IgD-negative memory B cell (primary cell): ENCODE data around the gene LEF1. TPM values are rescaled to one million over a fixed set of nuclear protein-coding genes. Genes with fewer than 3 reads are reported as not detected.

ENCODE experiments used
- H3K27ac Mint-ChIP-seq, 3 donors: one replicate each; pipeline ENCODE4 v1.8.0; 2020 to 2022; ENCODE audit warnings: mild to moderate bottlenecking in 3 of 3, mixed read lengths in 3 of 3, moderate library complexity in 1 of 3
- H3K27me3 Mint-ChIP-seq: one replicate; pipeline ENCODE4 v1.8.0; 2021; ENCODE audit warnings: mixed read lengths
- H3K36me3 Mint-ChIP-seq: one replicate; pipeline ENCODE4 v1.8.0; 2020; ENCODE audit warnings: mild to moderate bottlenecking, mixed read lengths
- H3K4me1 Mint-ChIP-seq, 3 donors: one replicate each; pipeline ENCODE4 v1.8.0; 2020 to 2022; ENCODE audit warnings: mixed read lengths in 3 of 3, mild to moderate bottlenecking in 1 of 3
- H3K4me3 Mint-ChIP-seq, 4 donors: one replicate each; pipeline ENCODE4 v1.8.0; 2020 to 2022; ENCODE audit warnings: mild to moderate bottlenecking in 4 of 4, mixed read lengths in 4 of 4, moderate library complexity in 3 of 4
- H3K9me3 Mint-ChIP-seq, 3 donors: one replicate each; pipeline ENCODE4 v1.8.0; 2020 to 2021; ENCODE audit warnings: mixed read lengths in 3 of 3, mild to moderate bottlenecking in 1 of 3
- polyA plus RNA-seq: library from polyadenylated mRNA; unstranded; fragments of 300-500 nt; fragmentation: Illumina TruSeq; gene quantifications from one replicate; pipeline ENCODE4 v1.2.3, GENCODE V29; 2021

LEF1 gene
- polyA plus RNA-seq, 1 donor from 2014 or later: 14.5 TPM

DNA sequence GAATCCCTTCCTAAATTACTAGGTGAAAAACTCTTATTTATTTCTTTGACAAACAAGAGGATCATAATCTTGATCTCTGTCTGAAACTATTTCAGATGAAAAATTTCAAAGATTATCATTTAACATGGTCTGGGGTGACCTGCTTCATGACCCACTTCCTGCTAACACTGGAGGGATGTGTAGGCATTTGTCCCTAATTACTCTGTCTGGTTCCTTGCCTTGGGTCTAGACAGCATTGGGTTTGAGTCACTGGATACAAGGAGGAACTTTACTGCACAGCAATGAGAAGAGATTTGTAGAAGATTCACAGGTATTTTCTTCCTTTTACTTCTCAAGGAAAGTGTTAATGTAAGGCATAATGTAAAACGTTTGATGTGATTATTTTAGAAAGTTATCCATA, 67.9 kb downstream of the LEF1 start:
- Mint-ChIP-seq H3K4me3 (no peak overlapping the region), H3K27ac (peak overlapping the region in 1 of 3 donors; percentile 15), H3K9me3 (peaks cover 0 to 3% (median 0%) of the 10 kb centered on the region in 3 donors), H3K4me1 (peaks cover 0 to 2% (median 0%) of the 10 kb centered on the region in 3 donors), H3K27me3 (peaks cover 6% of the 10 kb centered on the region), H3K36me3 (no peaks in the 10 kb centered on the region)

DNA sequence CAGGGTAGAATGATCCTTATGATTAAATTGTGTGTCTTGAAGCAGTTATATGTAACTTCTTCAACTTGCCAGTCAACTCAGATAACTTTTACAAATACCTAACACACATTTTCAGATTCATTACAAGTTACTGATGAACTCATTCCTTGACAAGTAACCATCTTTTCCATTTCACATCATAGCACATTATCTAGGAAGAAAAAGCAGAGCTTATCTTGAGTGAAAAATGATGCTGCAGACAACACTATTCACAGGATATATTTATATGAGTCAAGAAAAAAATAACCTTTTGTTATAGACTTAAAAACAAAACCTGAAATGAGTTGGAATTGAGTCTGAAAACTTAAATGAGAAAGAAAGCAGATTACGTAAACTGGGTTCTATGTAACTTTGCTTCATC, 68.9 kb downstream of the LEF1 start:
- Mint-ChIP-seq H3K4me1 (peaks cover 0 to 2% (median 0%) of the 10 kb centered on the region in 3 donors), H3K9me3 (peaks cover 0 to 3% (median 0%) of the 10 kb centered on the region in 3 donors), H3K27me3 (peaks cover 6% of the 10 kb centered on the region), H3K27ac (no peak overlapping the region), H3K36me3 (no peaks in the 10 kb centered on the region), H3K4me3 (no peak overlapping the region)

DNA sequence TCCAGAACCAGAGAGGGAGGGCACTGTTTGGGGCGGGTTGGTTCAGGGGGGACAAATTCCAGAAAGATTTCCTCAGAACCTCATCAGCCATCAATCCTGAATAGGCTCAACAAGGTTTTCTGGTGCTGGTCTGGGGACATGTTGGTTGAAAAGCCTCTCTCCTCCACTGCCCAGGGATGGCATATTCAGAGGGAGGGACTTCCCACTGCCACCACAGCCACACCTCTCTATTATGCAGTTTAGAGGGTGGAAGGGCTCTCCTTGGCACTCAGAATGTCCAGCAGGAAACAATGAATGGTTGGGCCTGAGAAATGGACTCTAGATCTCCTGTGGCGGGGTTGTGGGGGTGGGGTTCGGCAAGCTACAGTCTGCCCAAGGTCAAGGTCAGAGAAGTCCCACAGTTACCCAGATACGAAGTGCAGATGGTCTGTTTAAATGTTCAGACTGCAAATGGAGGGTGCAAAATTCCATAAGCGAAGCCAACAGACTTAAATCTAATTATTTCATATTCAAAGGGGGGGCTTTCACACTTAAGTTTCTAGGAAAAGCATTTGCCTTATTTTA, 70.7 kb downstream of the LEF1 start:
- Mint-ChIP-seq H3K27ac (no peak overlapping the region), H3K9me3 (peaks cover 0 to 3% (median 0%) of the 10 kb centered on the region in 3 donors), H3K36me3 (no peaks in the 10 kb centered on the region), H3K4me1 (peaks cover 0 to 2% (median 0%) of the 10 kb centered on the region in 3 donors), H3K27me3 (peaks cover 6% of the 10 kb centered on the region), H3K4me3 (no peak overlapping the region)

- no peaks in the 10 kb centered on the region for H3K36me3 Mint-ChIP-seq
- H3K4me3 Mint-ChIP-seq: no peak overlapping the region
- peaks cover 0 to 3% (median 0%) of the 10 kb centered on the region in 3 donors for H3K9me3 Mint-ChIP-seq
- no peaks in the 10 kb centered on the region for H3K4me1 Mint-ChIP-seq
- no peak overlapping the region for H3K27ac Mint-ChIP-seq
- H3K27me3 Mint-ChIP-seq: peaks cover 6% of the 10 kb centered on the region
Observed at GRCh38 chr4:108094923-108095482, 73.7 kb downstream of the LEF1 start.

- H3K27me3 Mint-ChIP-seq: peaks cover 6% of the 10 kb centered on the region
Observed at GRCh38 chr4:108094131-108094530, 74.6 kb downstream of the LEF1 start.

DNA sequence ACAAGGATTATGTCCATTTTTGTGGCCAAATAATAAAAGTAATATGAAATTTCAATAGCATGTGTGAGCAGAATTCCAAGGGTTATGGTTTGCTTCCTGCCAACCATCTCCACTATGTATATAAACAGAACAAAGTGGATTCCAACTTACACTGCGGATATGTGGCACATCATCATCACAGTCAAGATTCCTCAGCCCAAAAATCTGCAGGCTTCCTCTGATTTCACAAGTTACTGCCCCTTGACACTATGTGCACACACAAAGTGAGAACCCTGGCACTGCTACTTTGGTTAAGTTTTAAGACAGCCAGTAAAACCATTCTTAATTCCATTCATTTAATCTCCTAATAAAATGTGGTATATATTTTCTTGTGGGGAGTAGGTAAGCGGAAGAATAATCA, 76.4 kb downstream of the LEF1 start:
- Mint-ChIP-seq H3K27ac (no peak overlapping the region), H3K4me1 (no peaks in the 10 kb centered on the region), H3K4me3 (no peak overlapping the region), H3K36me3 (no peaks in the 10 kb centered on the region), H3K9me3 (peaks cover 0 to 3% (median 0%) of the 10 kb centered on the region in 3 donors), H3K27me3 (peaks cover 6% of the 10 kb centered on the region)

More at GRCh38 chr4:108094131-108094530, 74.6 kb downstream of the LEF1 start:
- Mint-ChIP-seq H3K4me3 (no peak overlapping the region), H3K4me1 (no peaks in the 10 kb centered on the region), H3K36me3 (no peaks in the 10 kb centered on the region), H3K27ac (no peak overlapping the region), H3K9me3 (peaks cover 0 to 3% (median 0%) of the 10 kb centered on the region in 3 donors)

GRCh38 chr4:108087293-108087967, 81.3 kb downstream of the LEF1 start:
- Mint-ChIP-seq H3K4me1 (no peaks in the 10 kb centered on the region), H3K27me3 (peaks cover 6% of the 10 kb centered on the region), H3K27ac (no peak overlapping the region), H3K9me3 (no peaks in the 10 kb centered on the region), H3K36me3 (no peaks in the 10 kb centered on the region), H3K4me3 (no peak overlapping the region)

- Mint-ChIP-seq H3K27ac (peak overlapping the region in 1 of 3 donors; percentile 41), H3K4me1 (no peaks in the 10 kb centered on the region), H3K27me3 (peaks cover 6% of the 10 kb centered on the region), H3K4me3 (no peak overlapping the region), H3K36me3 (no peaks in the 10 kb centered on the region), H3K9me3 (no peaks in the 10 kb centered on the region)
Observed at GRCh38 chr4:108081256-108081655, 87.5 kb downstream of the LEF1 start.

DNA sequence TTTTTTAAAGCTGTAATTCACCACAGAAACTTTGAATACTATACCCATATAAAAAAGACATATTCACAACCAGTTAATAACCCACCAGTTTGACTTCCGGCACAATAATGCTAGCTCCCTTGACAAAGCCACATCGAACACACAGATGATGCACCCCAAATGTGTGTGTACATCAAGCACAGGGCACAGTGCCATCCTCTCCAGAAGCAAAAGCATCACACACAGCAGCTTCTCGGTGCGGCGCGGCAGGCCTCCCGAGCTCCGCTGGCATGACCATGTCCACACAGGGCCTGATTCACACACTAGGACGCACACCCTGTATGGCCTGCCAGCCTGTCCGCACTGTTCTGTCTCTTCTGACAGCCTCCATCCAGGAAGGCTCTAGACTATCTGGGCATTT, 88.0 kb downstream of the LEF1 start:
- H3K36me3 Mint-ChIP-seq: no peaks in the 10 kb centered on the region
- H3K9me3 Mint-ChIP-seq: no peaks in the 10 kb centered on the region
- peaks cover 5% of the 10 kb centered on the region for H3K27me3 Mint-ChIP-seq
- H3K4me1 Mint-ChIP-seq: no peaks in the 10 kb centered on the region
- H3K4me3 Mint-ChIP-seq: no peak overlapping the region
- H3K27ac Mint-ChIP-seq: peak overlapping the region in 1 of 3 donors; percentile 41

GRCh38 chr4:108078024-108078733, 90.6 kb downstream of the LEF1 start:
- no peaks in the 10 kb centered on the region for H3K9me3 Mint-ChIP-seq
- H3K36me3 Mint-ChIP-seq: no peaks in the 10 kb centered on the region
- H3K4me3 Mint-ChIP-seq: no peak overlapping the region
- H3K27ac Mint-ChIP-seq: peak overlapping the region in 1 of 3 donors; percentile 63
- H3K4me1 Mint-ChIP-seq: peaks cover 0 to 3% (median 2%) of the 10 kb centered on the region in 3 donors
- peaks cover 2% of the 10 kb centered on the region for H3K27me3 Mint-ChIP-seq

- Mint-ChIP-seq H3K36me3 (no peaks in the 10 kb centered on the region), H3K4me3 (peak overlapping the region in 2 of 4 donors; percentile 40 to 50), H3K27me3 (no peaks in the 10 kb centered on the region), H3K4me1 (peaks cover 4 to 13% (median 6%) of the 10 kb centered on the region in 3 donors), H3K27ac (peak overlapping the region in 1 of 3 donors; percentile 77), H3K9me3 (no peaks in the 10 kb centered on the region)
Observed at GRCh38 chr4:108072300-108072699, 96.4 kb downstream of the LEF1 start.

- H3K36me3 Mint-ChIP-seq: no peaks in the 10 kb centered on the region
Observed at GRCh38 chr4:108070775-108071174, 98.0 kb downstream of the LEF1 start.

GRCh38 chr4:108068442-108068841, 100.3 kb downstream of the LEF1 start:
- Mint-ChIP-seq H3K36me3 (no peaks in the 10 kb centered on the region), H3K27ac (no peak overlapping the region), H3K27me3 (peaks cover 5% of the 10 kb centered on the region)

More at GRCh38 chr4:108070775-108071174, 98.0 kb downstream of the LEF1 start:
- Mint-ChIP-seq H3K4me1 (peaks cover 4 to 13% (median 6%) of the 10 kb centered on the region in 3 donors), H3K27ac (no peak overlapping the region), H3K9me3 (no peaks in the 10 kb centered on the region), H3K27me3 (peaks cover 3% of the 10 kb centered on the region), H3K4me3 (no peak overlapping the region)

DNA sequence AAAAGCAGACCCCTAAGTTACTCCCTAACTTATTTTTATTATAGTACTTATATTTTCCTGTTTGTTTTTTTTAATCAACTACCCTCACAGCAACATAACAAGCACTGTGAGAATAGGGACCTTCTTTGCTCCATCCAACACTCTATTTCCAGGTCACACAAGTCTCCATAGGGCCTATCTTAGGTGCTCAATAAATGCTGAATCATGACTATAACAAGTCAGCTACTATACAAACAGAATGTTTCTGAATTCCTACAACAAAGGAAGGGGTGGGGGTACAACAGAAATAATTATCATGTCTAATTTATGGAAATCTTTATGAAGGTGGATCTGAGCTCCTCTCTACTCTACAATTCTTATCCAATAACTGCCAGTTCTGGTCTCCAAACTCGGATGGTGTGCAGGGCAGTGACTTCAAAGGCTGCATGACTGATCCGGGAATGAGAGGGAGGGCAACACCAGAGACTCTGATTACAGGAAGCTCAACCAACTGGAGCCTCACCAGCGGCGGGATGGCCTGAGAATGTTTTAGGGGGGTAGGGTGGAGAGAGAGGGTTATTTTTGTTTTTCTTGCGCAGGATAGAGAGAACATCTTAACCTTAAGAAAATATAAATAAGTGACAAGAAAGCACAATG, 107.9 kb downstream of the LEF1 start:
- Mint-ChIP-seq H3K27ac (no peak overlapping the region), H3K4me3 (no peak overlapping the region), H3K27me3 (peaks cover 10% of the 10 kb centered on the region), H3K4me1 (peaks cover 0 to 2% (median 0%) of the 10 kb centered on the region in 3 donors), H3K36me3 (no peaks in the 10 kb centered on the region), H3K9me3 (peaks cover 0 to 1% (median 0%) of the 10 kb centered on the region in 3 donors)

More at GRCh38 chr4:108068442-108068841, 100.3 kb downstream of the LEF1 start:
- peaks cover 4 to 12% (median 5%) of the 10 kb centered on the region in 3 donors for H3K4me1 Mint-ChIP-seq
- no peak overlapping the region for H3K4me3 Mint-ChIP-seq
- H3K9me3 Mint-ChIP-seq: no peaks in the 10 kb centered on the region
